SKM-1 treated with dmso at 0.1 percent for 144 hours (cell line): ENCODE results near the gene PTMS.
A peak's percentile ranks its signal among the peaks of the same experiment; 100 is the strongest.

Experiments used
- DNase-seq: peaks from one replicate; lab custom pipeline; 2025; ENCODE audit not compliant: unreplicated experiment; lab: John Stamatoyannopoulos, UW

The PTMS gene

DNA sequence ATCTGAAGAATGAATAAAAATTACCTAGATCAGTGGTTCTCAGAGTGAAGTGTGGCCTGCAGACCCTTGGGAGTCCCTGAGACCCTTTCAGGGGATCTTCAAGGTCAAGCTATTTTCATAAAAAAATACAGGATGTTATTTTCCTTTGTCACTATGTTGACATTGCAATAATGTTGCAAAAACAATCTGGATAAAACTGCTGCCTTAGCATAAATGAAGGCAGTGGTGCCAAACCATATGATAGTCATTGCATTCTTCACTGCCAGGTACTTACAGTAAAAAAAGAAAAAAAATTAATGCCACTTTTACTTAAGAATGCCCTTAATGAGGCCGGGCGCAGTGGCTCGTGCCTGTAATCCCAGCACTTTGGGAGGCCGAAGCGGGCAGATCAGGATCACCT is 21.1 kb downstream of the PTMS start:
- no peak for DNase-seq

DNA sequence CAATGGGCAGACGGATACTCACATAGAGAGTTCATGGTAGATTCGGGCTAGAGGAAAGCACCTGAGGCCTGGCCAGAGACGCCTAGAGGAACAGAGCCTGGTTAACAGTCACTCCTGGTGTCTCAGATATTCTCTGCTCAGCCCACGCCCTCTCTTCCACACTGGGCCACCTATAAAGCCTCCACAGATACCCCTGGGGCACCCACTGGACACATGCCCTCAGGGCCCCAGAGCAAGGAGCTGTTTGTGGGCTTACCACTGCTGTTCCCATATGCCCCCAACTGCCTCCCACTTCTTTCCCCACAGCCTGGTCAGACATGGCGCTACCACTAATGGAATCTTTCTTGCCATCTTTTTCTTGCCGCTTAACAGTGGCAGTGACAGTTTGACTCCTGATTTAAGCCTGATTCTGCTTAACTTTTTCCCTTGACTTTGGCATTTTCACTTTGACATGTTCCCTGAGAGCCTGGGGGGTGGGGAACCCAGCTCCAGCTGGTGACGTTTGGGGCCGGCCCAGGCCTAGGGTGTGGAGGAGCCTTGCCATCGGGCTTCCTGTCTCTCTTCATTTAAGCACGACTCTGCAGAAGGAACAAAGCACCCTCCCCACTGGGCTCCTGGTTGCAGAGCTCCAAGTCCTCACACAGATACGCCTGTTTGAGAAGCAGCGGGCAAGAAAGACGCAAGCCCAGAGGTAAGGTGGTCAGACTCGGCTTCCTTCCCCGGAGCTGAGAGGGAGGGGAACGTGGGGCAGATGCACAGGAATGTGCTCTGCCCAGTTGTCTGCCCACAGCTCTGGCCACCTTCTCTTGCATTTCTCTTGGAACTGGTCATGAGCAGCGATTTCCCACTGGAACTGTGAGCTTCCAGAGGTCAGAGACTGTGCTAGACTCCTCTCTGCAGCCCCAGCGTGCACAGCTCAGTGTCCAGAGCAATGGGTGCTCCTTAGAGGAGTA is 23.1 kb downstream of the PTMS start, which contains the start of gene CD4:
TSS of gene CD4 (plus strand) at position 557 of the 953 bp plus-strand sequence. CDS start 10,611 bp downstream, outside the sequence.
- DNase-seq, result peak; percentile 26

DNA sequence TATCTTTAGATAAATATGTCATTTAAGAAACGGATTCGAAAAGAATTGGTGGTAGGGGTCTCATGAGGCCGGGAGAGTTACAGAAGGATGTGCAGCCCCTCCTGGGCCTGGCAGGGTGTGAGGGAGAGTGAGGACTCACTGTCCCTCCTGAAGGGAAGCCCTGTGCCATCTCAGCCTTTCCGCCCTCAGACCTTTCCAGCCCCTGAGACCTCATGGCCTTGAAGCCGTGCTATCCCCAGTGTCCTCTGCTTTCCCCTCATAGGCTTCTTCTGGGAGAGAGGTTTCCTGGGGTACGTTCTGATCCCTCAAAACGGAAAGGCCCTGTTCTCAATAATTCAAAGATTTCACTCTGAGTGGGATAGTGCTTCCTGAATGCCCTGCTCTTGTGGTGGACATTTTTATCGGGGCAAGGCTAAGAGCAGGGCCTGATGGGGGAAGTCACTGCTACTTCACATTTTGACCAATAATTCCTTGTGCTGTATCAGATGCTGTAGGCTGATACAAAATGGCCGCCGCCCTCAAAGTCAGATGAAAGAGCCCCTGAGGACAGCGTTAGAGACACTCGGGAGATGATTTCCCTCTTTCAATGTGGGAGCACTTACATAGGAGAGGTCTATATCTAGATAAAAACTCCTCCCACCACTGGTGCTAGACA is 24.5 kb downstream of the PTMS start:
- DNase-seq, result no peak

DNA sequence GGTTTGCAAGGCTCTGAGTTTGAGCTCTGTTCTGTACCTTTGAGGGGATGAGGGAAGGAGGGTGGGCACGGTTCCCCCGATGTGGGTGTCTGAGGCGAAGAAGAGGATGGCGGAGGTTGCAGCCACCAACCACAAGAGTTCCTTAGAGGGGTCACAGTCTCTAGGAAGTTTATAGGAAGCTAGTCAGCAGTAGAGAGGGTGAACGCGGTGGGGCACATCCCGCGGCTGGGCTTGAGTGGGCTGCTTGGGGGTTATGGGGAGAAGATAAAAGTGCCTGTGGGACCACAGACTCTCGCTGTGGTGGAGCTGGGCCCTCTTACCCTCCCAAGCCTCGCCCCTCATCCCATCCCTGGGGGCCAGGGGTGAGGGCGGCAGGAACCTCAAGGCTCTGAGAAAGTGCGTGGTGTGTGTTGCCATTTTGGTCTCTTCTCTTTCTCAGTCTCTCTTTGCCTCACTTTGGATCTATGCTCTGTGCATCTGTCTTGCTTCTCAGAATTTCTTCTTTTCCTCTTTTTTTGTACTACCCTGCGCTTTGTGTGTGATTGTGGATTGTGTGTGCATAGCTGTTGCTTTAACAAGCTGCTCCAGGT is 25.9 kb downstream of the PTMS start:
- no peak for DNase-seq

DNA sequence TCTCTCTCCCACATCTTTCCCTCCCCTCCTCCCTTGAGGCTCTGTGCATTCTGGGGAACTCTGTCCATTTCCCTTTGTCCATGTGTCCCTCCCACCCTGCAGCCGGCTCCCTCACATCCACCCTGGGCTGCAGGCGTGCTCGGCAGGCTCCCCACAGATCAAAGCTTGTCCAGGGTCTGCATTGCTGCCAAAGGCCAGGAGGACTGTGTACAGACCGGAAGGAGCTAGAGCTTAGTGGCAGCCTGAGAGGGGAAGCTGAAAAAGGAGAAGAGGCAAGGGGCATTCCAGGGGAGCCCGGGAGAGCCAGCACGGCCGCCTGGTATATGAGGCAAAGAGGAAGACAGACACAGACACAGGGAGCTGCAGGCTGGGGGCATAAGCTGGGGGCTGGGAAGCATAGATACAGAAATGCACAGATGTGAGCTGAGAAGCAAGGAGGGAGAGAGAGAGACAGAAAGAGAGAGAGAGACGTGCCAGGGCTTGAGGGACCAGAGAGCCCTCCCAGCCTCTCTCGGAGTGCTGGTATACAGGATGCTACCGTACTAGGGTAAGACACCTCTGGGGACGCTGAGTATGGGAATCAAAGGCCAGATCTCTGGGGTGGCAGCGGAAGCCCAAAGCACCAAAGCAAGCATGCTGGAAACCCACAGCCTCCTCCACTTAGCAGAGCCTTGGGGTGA is 26.5 kb downstream of the PTMS start:
- peak; percentile 64 for DNase-seq

DNA sequence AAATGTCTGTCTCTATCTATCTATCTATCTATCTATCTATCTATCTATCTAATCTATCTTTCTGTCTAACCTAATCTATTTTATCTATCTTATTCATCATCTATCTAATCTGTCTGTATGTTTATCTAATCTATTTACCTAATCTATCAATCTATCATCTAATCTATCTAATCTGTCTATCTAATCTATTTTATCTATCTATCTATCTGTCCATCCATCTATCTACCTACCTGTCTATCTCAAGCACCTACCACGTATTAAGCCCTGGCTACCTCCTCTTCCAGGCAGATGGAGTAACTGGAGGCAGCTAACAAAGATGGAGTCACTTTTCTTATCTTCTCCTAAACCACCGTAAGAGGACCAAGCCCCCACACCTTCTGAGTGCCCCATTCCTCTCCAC is 28.9 kb downstream of the PTMS start:
- no peak for DNase-seq

DNA sequence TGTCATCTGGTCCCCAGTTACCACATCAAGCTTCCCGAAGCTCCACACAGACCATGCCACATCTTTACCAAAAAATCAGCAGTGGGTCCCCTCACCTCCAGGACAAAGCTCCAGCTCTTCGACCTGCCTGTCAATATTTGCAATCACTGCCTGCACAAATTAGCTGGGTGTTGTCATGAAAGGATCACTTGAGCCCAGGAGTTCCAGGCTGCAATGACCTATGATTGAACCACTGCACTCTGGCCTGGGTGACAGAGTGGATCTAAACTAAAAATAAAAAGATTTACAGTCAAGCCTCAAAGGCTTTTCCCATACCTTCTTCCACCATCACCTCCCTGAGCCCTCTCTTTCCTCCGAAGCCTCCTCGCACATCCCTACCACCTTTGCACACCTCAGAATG is 30.4 kb downstream of the PTMS start:
- no peak for DNase-seq

DNA sequence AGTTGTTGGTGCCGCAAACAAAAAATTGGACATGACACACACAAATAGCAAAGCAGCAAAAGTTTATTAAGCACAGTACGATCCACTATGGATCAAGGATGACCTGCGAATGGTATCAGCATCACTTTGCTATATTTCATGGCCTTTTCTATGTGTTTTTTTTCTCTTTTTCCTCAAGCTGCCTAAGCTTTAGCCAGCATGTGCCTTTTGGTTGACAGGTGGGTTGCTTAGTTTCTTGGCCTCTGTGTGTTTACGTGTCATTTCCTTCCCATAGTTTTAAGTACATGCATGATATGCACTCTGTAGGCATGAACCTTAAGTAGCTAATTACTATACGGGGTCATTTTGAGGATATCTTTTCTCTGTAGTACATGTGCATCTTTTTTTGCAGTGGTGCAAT is 33.0 kb downstream of the PTMS start:
- DNase-seq, result no peak

DNA sequence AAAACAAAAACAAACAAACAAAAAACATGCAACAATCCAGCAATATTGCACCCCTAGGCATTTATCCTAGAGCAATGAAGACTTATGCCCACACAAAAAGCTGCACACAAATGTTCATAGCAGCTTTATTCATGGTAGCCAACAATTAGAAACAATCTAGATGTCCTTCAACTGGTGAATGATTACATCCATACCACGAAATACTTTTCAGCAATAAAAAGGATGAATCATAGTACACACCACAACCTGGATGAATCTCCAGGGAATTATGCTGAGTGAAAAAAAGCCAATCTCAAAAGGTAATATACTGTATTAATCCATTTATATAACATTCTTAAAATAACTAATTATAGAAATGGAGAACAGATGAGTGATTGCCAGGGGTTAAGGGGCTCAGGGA is 41.0 kb downstream of the PTMS start:
- no peak for DNase-seq

DNA sequence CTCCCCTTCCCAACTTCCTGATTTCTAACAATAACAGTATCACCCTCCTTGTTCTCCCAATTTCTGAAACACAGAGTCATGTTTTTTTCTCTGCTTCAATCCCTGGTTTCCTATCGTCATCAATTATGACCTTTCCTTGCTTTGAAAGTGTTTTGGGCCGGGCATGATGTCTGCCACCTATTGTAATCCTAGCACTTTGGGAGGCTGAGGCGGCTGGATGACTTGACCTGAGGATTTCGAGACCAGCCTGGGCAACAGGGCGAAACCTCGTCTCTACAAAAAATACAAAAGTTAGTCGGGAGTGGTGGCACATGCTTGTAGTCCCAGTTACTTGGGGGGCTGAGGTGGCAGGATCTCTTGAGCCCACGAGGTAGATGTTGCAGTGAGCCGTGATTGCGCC is 42.9 kb downstream of the PTMS start:
- no peak for DNase-seq

DNA sequence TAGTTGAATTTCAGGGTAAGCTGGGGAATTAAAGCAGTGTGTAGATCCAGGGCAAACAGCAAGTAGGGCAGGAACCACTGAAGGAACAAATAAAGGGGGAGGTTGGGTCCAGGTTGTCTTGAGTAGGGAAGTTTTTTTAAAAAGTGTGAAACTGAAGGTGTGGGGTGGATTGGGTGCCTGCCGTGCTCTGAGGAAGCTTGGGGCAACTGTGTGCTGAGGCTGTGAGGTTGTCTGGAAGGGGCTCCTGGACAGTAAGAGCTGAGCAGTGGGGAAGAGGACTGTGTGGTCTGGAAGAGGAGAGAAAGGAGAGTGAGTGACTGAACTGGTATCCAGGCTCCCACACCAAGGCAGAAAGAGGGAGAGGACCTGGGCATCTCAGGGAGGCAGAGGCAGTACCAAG is 44.6 kb downstream of the PTMS start:
- DNase-seq, result no peak

DNA sequence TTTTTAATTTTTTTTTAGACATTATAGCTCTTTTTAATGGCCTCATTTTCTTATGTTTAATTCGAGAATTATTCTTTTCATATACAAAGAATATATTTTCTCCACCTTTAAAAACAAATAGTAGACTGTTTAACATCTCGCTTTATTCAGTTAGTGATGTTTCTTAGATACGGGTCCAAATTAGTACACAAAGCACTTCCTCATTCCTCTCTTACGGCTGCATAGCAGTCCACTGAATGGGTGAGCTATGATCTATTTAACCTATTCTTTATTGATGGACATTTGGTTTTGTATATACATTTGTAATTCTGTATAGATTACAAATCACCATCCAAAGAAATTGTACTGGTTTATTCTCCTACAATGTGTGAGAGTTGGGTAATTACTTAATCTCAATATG is 47.2 kb downstream of the PTMS start:
- DNase-seq, result no peak

DNA sequence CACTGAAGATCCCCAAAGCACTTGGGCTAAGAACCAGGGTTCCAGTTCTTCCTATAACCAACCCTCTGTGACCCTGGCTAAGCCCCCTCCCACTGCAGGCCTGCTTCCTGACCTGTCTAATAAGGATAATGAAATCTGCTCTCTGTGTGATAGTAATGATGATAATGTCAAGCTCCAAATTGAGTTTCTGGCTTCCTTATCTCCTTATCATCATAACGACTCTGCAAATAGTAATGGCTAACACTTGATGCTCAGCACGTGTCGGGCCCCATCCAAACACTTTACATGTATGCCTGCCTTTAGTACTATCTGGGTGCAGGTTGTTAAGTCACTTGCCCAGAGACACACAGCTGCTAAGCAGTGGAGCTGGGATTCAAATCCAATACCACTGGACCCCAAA is 50.4 kb downstream of the PTMS start:
- no peak for DNase-seq

DNA sequence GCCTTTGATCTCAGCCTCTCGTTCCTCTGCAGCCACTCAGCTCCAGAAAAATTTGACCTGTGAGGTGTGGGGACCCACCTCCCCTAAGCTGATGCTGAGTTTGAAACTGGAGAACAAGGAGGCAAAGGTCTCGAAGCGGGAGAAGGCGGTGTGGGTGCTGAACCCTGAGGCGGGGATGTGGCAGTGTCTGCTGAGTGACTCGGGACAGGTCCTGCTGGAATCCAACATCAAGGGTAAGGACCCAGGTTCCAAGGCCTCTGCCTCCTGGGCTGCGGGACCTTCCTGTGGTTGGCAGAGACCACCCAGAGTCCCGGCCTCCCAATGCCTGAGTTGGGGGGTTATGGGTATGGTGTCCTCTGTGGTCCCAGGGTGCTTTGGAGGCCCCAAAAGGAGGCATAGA is 50.9 kb downstream of the PTMS start:
- DNase-seq, result no peak

DNA sequence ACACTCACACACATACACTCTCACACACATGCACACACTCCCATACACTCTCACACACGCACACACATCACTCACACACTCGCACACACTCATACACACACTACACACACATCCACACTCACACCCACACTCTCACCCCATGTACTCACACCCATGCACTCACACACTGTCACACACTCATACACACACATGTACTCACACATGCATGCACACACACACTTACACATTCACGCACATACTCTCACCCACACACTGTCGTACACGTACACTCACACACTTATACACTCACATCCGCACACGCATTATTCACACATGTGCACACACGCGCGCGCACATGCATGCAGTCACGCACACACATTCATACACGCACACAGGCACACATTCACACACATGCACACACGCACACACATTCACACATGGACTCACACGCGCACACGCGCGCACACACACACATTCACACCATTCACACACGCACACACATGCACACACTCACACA is 51.5 kb downstream of the PTMS start:
- no peak for DNase-seq

DNA sequence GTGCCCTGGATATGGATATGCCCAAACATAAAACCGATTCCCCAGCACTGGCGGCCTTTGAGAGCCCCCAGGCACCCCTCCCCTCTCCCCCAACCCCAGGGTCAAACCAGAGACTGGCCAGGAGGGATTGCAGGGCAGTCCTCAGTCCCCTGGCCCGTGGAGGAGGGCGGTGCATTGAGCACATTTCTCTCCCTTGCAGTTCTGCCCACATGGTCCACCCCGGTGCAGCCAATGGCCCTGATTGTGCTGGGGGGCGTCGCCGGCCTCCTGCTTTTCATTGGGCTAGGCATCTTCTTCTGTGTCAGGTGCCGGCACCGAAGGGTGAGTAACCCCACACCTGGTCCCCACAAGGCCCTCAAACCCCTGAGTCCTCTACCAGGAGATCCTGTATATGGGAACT is 52.1 kb downstream of the PTMS start:
- no peak for DNase-seq

DNA sequence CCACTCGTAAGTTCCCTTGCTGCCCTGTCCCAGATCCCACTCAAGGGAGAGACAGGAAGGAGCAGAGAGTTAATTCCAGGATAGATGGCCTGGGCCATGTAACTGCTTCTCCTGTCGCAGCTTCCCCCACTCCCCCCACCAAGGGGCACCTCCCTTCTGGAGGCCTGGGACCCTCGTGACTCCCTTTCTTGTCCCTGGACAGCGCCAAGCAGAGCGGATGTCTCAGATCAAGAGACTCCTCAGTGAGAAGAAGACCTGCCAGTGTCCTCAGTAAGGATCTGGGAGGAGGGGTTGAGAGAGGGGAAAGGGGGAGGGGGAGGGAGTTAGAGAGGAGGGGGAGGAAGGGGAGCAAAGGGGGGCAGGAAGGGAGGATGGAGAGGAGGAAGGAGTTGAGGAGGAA is 52.5 kb downstream of the PTMS start:
- DNase-seq, result no peak

DNA sequence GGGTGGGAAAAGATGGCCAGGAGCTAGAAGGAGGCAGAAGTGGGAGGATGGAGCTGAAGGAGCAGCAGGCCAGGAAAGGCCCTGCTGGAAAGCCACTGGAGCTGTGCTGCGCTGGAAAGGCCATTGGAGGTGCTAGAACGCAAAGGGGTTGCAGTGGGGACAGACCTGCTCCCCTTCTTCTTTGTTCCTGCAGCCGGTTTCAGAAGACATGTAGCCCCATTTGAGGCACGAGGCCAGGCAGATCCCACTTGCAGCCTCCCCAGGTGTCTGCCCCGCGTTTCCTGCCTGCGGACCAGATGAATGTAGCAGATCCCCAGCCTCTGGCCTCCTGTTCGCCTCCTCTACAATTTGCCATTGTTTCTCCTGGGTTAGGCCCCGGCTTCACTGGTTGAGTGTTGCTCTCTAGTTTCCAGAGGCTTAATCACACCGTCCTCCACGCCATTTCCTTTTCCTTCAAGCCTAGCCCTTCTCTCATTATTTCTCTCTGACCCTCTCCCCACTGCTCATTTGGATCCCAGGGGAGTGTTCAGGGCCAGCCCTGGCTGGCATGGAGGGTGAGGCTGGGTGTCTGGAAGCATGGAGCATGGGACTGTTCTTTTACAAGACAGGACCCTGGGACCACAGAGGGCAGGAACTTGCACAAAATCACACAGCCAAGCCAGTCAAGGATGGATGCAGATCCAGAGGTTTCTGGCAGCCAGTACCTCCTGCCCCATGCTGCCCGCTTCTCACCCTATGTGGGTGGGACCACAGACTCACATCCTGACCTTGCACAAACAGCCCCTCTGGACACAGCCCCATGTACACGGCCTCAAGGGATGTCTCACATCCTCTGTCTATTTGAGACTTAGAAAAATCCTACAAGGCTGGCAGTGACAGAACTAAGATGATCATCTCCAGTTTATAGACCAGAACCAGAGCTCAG is 53.2 kb downstream of the PTMS start:
- DNase-seq, result no peak

DNA sequence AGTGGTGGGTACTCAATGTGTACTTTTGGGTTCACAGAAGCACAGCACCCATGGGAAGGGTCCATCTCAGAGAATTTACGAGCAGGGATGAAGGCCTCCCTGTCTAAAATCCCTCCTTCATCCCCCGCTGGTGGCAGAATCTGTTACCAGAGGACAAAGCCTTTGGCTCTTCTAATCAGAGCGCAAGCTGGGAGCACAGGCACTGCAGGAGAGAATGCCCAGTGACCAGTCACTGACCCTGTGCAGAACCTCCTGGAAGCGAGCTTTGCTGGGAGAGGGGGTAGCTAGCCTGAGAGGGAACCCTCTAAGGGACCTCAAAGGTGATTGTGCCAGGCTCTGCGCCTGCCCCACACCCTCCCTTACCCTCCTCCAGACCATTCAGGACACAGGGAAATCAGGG is 54.0 kb downstream of the PTMS start:
- DNase-seq, result no peak
